B cell (primary cell): Measurements from ENCODE around the gene GLRX2. TPM values are rescaled to one million over a fixed set of nuclear protein-coding genes. Genes with fewer than 3 reads are reported as not detected.

Experiments used
- ATAC-seq: fragments of 200-7000 bp; cut with Tn5 transposase; one replicate; pipeline ENCODE4 v1.10.0; 2021; ENCODE audit warnings: low read depth, mild to moderate bottlenecking, moderate number of reproducible peaks, moderate library complexity
- CTCF ChIA-PET: fragments of 350-600 bp; sonication (Branson Sonifier 250); formaldehyde crosslinking; loops from one replicate; lab custom pipeline; 2021; ENCODE audit warnings: antibody characterized with exemption, inconsistent platforms; lab: Charles Lee
- POLR2A ChIA-PET: fragments of 350-600 bp; sonication (Branson Sonifier 250); formaldehyde crosslinking; loops from one replicate; lab custom pipeline; 2021; ENCODE audit warnings: antibody characterized with exemption; lab: Charles Lee
- DNase-seq: peaks from one replicate; pipeline ENCODE4 v3.0.0; 2013
- H2AFZ ChIP-seq: 2 replicates; pipeline ENCODE4 v1.6.1; 2012; ENCODE audit warnings: mild to moderate bottlenecking, low read depth, low read length; ENCODE audit not compliant: insufficient read depth, poor library complexity, severe bottlenecking
- H3K27ac ChIP-seq, 2 donors: 1 replicate in 1 of 2; 2 replicates in 1 of 2; pipeline ENCODE4 v1.5.1; 2012 to 2013; ENCODE audit warnings: low read length in 2 of 2, mild to moderate bottlenecking in 2 of 2, moderate library complexity in 1 of 2
- H3K27me3 ChIP-seq, 4 experiments: fragments of 200-600 bp in 1 of 4; sonication (generic) in 1 of 4; replicated peaks in 1 of 4; 1 replicate in 2 of 4; 2 replicates in 2 of 4; pipeline versions ENCODE4 v1.6.1 to v1.7.0; 2013 to 2016; ENCODE audit warnings: low read length in 3 of 4, mild to moderate bottlenecking in 2 of 4, mixed read lengths in 1 of 4, moderate library complexity in 1 of 4; ENCODE audit not compliant: insufficient read depth in 4 of 4, control insufficient read depth in 3 of 4; ENCODE audit errors: control extremely low read depth in 1 of 4
- H3K36me3 ChIP-seq, 2 experiments: replicated peaks in 1 of 2; 1 replicate in 1 of 2; 2 replicates in 1 of 2; pipeline versions ENCODE4 v1.6.1 to v1.7.1; 2013; ENCODE audit warnings: low read length in 1 of 2; ENCODE audit not compliant: insufficient read depth in 2 of 2, control insufficient read depth in 1 of 2; ENCODE audit errors: control extremely low read depth in 1 of 2, extremely low read depth in 1 of 2
- H3K4me1 ChIP-seq, 2 donors: fragments of 200-600 bp in 1 of 2; sonication (generic) in 1 of 2; 1 replicate in 1 of 2; 2 replicates in 1 of 2; pipeline versions ENCODE4 v1.5.1 to v1.6.1; 2013 to 2017; ENCODE audit warnings: low read length in 2 of 2; ENCODE audit not compliant: control insufficient read depth in 2 of 2, insufficient read depth in 2 of 2
- H3K4me2 ChIP-seq: replicated peaks from 2 replicates; pipeline ENCODE3; 2012; ENCODE audit warnings: mild to moderate bottlenecking, low read depth, low read length; ENCODE audit not compliant: poor library complexity, severe bottlenecking
- H3K4me3 ChIP-seq, 5 experiments: fragments of 200-600 bp in 1 of 5; sonication (generic) in 1 of 5; 1 replicate in 3 of 5; 2 replicates in 2 of 5; pipeline versions ENCODE4 v1.5.1 to v1.7.0; 2011 to 2016; ENCODE audit warnings: low read length in 4 of 5, mild to moderate bottlenecking in 4 of 5, low read depth in 2 of 5, control low read depth in 1 of 5, moderate library complexity in 1 of 5; ENCODE audit not compliant: insufficient read depth in 1 of 5; ENCODE audit errors: control extremely low read depth in 1 of 5, extremely low read depth in 1 of 5
- H3K79me2 ChIP-seq: fragments of 200-600 bp; sonication (generic); one replicate; pipeline ENCODE4 v1.6.0; 2016; ENCODE audit warnings: low read length; ENCODE audit not compliant: control insufficient read depth, insufficient read depth
- H3K9ac ChIP-seq: fragments of 200-600 bp; sonication (generic); 2 replicates; pipeline ENCODE4 v1.6.1; 2017; ENCODE audit warnings: mild to moderate bottlenecking, low read length, moderate library complexity
- H3K9me3 ChIP-seq, 3 donors: one replicate each; pipeline versions ENCODE4 v1.6.1 to v1.7.1; 2013; ENCODE audit warnings: low read length in 2 of 3; ENCODE audit not compliant: control insufficient read depth in 2 of 3, insufficient read depth in 1 of 3; ENCODE audit errors: control extremely low read depth in 1 of 3
- H4K20me1 ChIP-seq: 2 replicates; pipeline ENCODE4 v1.6.0; 2012; ENCODE audit warnings: mild to moderate bottlenecking, low read length; ENCODE audit not compliant: insufficient read depth, control insufficient read depth, poor library complexity, severe bottlenecking
- H3K27ac Mint-ChIP-seq: one replicate; pipeline ENCODE4 v1.8.0; 2021; ENCODE audit warnings: mixed read lengths
- H3K27me3 Mint-ChIP-seq: one replicate; pipeline ENCODE4 v1.8.0; 2021; ENCODE audit warnings: mixed read lengths
- H3K4me1 Mint-ChIP-seq: one replicate; pipeline ENCODE4 v1.8.0; 2021; ENCODE audit warnings: mixed read lengths
- H3K4me3 Mint-ChIP-seq: one replicate; pipeline ENCODE4 v1.8.0; 2021; ENCODE audit warnings: mixed read lengths
- H3K9me3 Mint-ChIP-seq: one replicate; pipeline ENCODE4 v1.8.0; 2022; ENCODE audit warnings: mixed read lengths; ENCODE audit not compliant: insufficient read depth
- CTCF ChIP-seq: fragments of 200-600 bp; IDR thresholded peaks from one replicate; pipeline ENCODE4 v1.8.0; 2022; ENCODE audit warnings: antibody characterized with exemption, mild to moderate bottlenecking
- EZH2 ChIP-seq: IDR thresholded peaks from 2 replicates; pipeline ENCODE4 v1.6.1; 2012; ENCODE audit warnings: borderline replicate concordance, low read depth, mild to moderate bottlenecking, moderate library complexity, low read length; ENCODE audit not compliant: insufficient read depth, poor library complexity, severe bottlenecking
- WGBS: methylation state at CpG from one replicate; pipeline ENCODE4 v1.1.5; 2013; ENCODE audit warnings: missing lambda C conversion rate; ENCODE audit not compliant: insufficient coverage; 5-methylcytosine and 5-hydroxymethylcytosine counted together
- intact Hi-C: fragments of 100-400 bp; cut with micrococcal nuclease; formaldehyde crosslinking; loops from one replicate; pipeline ENCODE4 v1.10.0; 2022
- polyA plus RNA-seq: library from polyadenylated mRNA; depleted of rRNA; stranded (reverse); fragments of >200 nt; gene quantifications from 2 replicates; pipeline ENCODE4 v1.2.3, GENCODE V29; 2012
- total RNA-seq, 2 donors: library from RNA; stranded (reverse); fragments of 120-200 nt in 1 of 2; gene quantifications; 1 replicate in 1 of 2; 2 replicates in 1 of 2; pipeline versions ENCODE4 v1.2.3 to v1.2.4, GENCODE V29; 2013 to 2022

Gene GLRX2
- total and polyA plus RNA-seq, 2 donors (not counting 1 experiment from before 2014, with no cell fraction given), result 2.7 to 12.9 TPM

DNA sequence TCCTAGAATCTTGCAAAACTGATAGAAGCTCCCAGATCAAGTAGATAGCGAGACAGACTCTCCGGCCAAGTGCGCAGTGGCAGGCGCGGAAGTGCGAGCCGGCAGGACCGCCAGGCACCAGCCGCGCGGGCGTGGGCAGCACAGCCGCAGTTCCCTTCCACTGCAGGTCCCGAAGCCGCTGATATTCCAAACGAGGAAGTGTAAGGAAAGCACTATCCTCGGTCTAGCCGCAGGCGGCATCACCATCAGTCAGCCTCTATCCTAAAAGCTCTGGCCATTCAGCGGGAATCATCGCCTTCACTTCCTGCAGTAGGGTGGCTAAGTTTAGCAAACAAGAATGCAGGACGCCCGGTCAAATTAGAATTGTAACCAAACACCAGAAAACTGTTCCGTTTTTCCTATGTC is 710 bp downstream of the GLRX2 start:
- peaks cover 0 to 10% of the 10 kb centered on the region in 2 experiments for H3K36me3 ChIP-seq
- H3K4me3 Mint-ChIP-seq, result peak overlapping the region; percentile 97
- peaks cover 5% of the 10 kb centered on the region for H4K20me1 ChIP-seq
- peak overlapping the region in 1 of 2 donors; percentile 71 for H3K27ac ChIP-seq
- H3K27me3 ChIP-seq, result no peaks in the 10 kb centered on the region
- peak overlapping the region; percentile 82 for H3K4me2 ChIP-seq
- no peaks in the 10 kb centered on the region for H3K9me3 Mint-ChIP-seq
- H3K4me1 Mint-ChIP-seq, result peaks cover 22% of the 10 kb centered on the region
- H3K9ac ChIP-seq, result peak overlapping the region; percentile 89
- peak overlapping the region; percentile 83 for H2AFZ ChIP-seq
- no peaks in the 10 kb centered on the region for H3K27me3 Mint-ChIP-seq
- DNase-seq, result peak; percentile 37
- H3K27ac Mint-ChIP-seq, result peak overlapping the region; percentile 83
- under 1% methylated on average over 24 of the region's 24 CpGs for WGBS
- TF ChIP-seq CTCF, result no peak
- TF ChIP-seq EZH2, result no peak
- peak overlapping the region; percentile 62 to 99 (median 78) for H3K4me3 ChIP-seq
- no peaks in the 10 kb centered on the region for H3K9me3 ChIP-seq
- POLR2A ChIA-PET, result interaction anchor here (0.6 kb wide), 1 partner anchor 731 kb away, joined by 3 read pairs; no protein-coding TSS in a partner anchor
- peaks cover 8 to 13% of the 10 kb centered on the region in 2 donors for H3K4me1 ChIP-seq
- peak; percentile 18 for ATAC-seq
- CTCF ChIA-PET, result interaction anchor here (1.9 kb wide), 1 partner anchor 17 kb away, joined by 10 read pairs; the partner anchor contains the start of gene CDC73
- intact Hi-C loops, result no loop called here
- peaks cover 23% of the 10 kb centered on the region for H3K79me2 ChIP-seq

- Mint-ChIP-seq H3K4me1 (peaks cover 22% of the 10 kb centered on the region), H3K9me3 (no peaks in the 10 kb centered on the region), H3K27me3 (no peaks in the 10 kb centered on the region), H3K27ac (no peak overlapping the region), H3K4me3 (peak overlapping the region; percentile 97)
- TF ChIP-seq CTCF, result no peak
- no peak for TF ChIP-seq EZH2
- Histone ChIP-seq H3K4me2 (peak overlapping the region; percentile 82), H3K27ac (no peak overlapping the region), H3K4me1 (peaks cover 8 to 13% of the 10 kb centered on the region in 2 donors), H3K79me2 (peaks cover 23% of the 10 kb centered on the region), H3K4me3 (peak overlapping the region; percentile 62 to 99 (median 78)), H3K27me3 (no peaks in the 10 kb centered on the region), H3K36me3 (peaks cover 0 to 16% of the 10 kb centered on the region in 2 experiments), H4K20me1 (peaks cover 5% of the 10 kb centered on the region), H3K9ac (peak overlapping the region; percentile 89), H2AFZ (peak overlapping the region; percentile 83), H3K9me3 (no peaks in the 10 kb centered on the region)
- ChIA-PET POLR2A (no interaction called here), CTCF (interaction anchor here (1.9 kb wide), 1 partner anchor 18 kb away, joined by 10 read pairs; the partner anchor contains the start of gene CDC73)
- 39% methylated on average over 5 of the region's 9 CpGs for WGBS
- no peak for ATAC-seq
- DNase-seq, result no peak
- intact Hi-C loops, result no loop called here
Measured at GRCh38 chr1:193103759-193104501, 1.3 kb downstream of the GLRX2 start.
